ENCODE data around the gene COL4A1. TPM values are rescaled to one million over a fixed set of nuclear protein-coding genes. Genes with fewer than 3 reads are reported as not detected.
A peak's percentile ranks its signal among the peaks of the same experiment; 100 is the strongest.

The COL4A1 gene
- total RNA-seq, 1 donor from 2014 or later = 2,489 TPM

DNA sequence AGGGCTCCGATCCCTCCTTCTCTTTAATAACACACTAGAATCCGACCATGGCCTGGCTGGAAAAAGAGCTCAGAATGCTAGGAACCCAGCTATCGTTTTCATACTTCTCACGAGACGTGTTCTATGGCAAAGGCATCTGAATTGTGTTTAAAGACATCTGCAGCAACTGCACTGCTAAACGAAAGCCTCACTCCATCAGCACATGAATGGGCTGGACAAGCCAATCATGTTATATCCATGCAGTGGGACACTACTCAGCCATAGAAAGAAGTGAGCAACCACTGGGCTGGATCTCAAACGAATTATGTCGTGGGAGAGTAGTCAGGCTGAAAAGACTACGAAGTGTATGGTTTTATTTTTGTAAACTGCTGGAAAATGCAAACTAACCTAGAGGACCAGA, 136.1 kb downstream of the COL4A1 start:
- Histone ChIP-seq H3K27ac (ENCODE audit: low read depth, low read length) (no peak overlapping the region), H4K20me1 (ENCODE audit: insufficient read depth, low read length) (peaks cover 49% of the 10 kb centered on the region), H3K4me2 (ENCODE audit: low read length) (no peak overlapping the region), H2AFZ (ENCODE audit: low read depth, low read length) (no peak overlapping the region), H3K9me3 (ENCODE audit: insufficient read depth, low read depth, low read length) (no peaks in the 10 kb centered on the region), H3K27me3 (ENCODE audit: insufficient read depth, low read length) (no peaks in the 10 kb centered on the region), H3K9ac (ENCODE audit: low read length) (no peak overlapping the region), H3K4me3 (ENCODE audit: insufficient read depth, low read depth, low read length) (no peak overlapping the region), H3K36me3 (ENCODE audit: insufficient read depth, low read length) (peaks cover 84% of the 10 kb centered on the region), H3K4me1 (ENCODE audit: insufficient read depth, low read length) (no peaks in the 10 kb centered on the region), H3K79me2 (ENCODE audit: insufficient read depth, low read length) (no peaks in the 10 kb centered on the region)
- Mint-ChIP-seq H3K4me1 (ENCODE audit: low read depth, unreplicated experiment) (peaks cover 2% of the 10 kb centered on the region), H3K9me3 (ENCODE audit: unreplicated experiment) (no peaks in the 10 kb centered on the region), H3K4me3 (ENCODE audit: unreplicated experiment) (no peak overlapping the region), H3K36me3 (ENCODE audit: low read depth, unreplicated experiment) (peaks cover 47% of the 10 kb centered on the region), H3K27me3 (ENCODE audit: low read depth, unreplicated experiment) (no peaks in the 10 kb centered on the region), H3K27ac (ENCODE audit: unreplicated experiment) (peak overlapping the region; percentile 79)
- FAIRE-seq = no peak
- TF ChIP-seq EZH2 (IDR thresholded peaks at IDR 0.05; ENCODE audit: insufficient read depth, low read length) = no peak
- TF ChIP-seq, protein P1, sequence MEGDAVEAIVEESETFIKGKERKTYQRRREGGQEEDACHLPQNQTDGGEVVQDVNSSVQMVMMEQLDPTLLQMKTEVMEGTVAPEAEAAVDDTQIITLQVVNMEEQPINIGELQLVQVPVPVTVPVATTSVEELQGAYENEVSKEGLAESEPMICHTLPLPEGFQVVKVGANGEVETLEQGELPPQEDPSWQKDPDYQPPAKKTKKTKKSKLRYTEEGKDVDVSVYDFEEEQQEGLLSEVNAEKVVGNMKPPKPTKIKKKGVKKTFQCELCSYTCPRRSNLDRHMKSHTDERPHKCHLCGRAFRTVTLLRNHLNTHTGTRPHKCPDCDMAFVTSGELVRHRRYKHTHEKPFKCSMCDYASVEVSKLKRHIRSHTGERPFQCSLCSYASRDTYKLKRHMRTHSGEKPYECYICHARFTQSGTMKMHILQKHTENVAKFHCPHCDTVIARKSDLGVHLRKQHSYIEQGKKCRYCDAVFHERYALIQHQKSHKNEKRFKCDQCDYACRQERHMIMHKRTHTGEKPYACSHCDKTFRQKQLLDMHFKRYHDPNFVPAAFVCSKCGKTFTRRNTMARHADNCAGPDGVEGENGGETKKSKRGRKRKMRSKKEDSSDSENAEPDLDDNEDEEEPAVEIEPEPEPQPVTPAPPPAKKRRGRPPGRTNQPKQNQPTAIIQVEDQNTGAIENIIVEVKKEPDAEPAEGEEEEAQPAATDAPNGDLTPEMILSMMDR (IDR thresholded peaks at IDR 0.05; ENCODE audit: insufficient read depth, low read depth, low read length) = no peak
- no peak for DNase-seq (ENCODE audit: low read depth)

DNA sequence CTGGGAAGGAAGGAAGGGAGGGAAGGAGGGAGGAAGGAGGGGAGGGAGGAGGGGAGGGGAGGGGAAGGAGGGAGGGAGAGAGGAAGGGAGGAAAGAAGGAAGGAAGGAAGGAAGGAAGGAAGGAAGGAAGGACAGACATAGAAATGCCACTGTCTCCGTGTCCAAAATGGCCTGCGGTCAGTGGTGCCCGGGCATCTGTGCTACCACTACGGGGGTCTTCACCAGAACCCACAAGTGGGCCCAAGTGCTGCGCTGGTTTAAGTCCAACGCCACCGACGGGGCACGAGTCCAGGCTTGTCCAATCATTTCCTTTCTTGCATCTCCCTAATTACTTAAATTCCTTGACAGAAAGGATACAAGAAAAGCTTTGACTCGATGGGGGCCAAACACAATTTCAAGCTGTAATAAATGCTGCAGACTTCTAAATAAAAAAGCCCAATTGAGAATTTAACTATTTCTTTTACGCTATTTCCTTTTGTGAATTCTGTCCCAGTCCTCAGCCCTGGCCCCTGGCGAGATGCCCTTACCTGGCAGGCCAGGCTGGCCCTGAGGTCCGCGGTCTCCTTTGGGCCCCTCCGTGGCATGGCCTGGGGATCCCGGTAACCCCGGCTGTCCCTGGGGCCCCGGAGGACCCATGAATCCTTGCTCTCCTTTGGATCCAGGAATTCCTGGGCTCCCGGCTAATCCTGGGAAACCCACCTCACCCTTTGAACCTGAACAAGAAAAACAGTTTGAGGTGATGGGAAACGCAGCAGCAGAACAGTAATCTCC, 136.8 kb downstream of the COL4A1 start:
- no peak overlapping the region for H3K27ac Mint-ChIP-seq (ENCODE audit: unreplicated experiment)
- H3K4me3 ChIP-seq (ENCODE audit: insufficient read depth, low read depth, low read length) = no peak overlapping the region
- no peaks in the 10 kb centered on the region for H3K27me3 ChIP-seq (ENCODE audit: insufficient read depth, low read length)
- H2AFZ ChIP-seq (ENCODE audit: low read depth, low read length) = no peak overlapping the region
- no peak overlapping the region for H3K4me3 Mint-ChIP-seq (ENCODE audit: unreplicated experiment)
- H3K9me3 ChIP-seq (ENCODE audit: insufficient read depth, low read depth, low read length) = no peaks in the 10 kb centered on the region
- no peaks in the 10 kb centered on the region for H3K4me1 ChIP-seq (ENCODE audit: insufficient read depth, low read length)
- peaks cover 85% of the 10 kb centered on the region for H3K36me3 ChIP-seq (ENCODE audit: insufficient read depth, low read length)
- DNase-seq (ENCODE audit: low read depth) (no peak), FAIRE-seq (no peak)
- peaks cover 54% of the 10 kb centered on the region for H4K20me1 ChIP-seq (ENCODE audit: insufficient read depth, low read length)
- no peak overlapping the region for H3K4me2 ChIP-seq (ENCODE audit: low read length)
- peaks cover 46% of the 10 kb centered on the region for H3K36me3 Mint-ChIP-seq (ENCODE audit: low read depth, unreplicated experiment)
- peaks cover 2% of the 10 kb centered on the region for H3K4me1 Mint-ChIP-seq (ENCODE audit: low read depth, unreplicated experiment)
- no peak overlapping the region for H3K27ac ChIP-seq (ENCODE audit: low read depth, low read length)
- no peak overlapping the region for H3K9ac ChIP-seq (ENCODE audit: low read length)
- no peaks in the 10 kb centered on the region for H3K9me3 Mint-ChIP-seq (ENCODE audit: unreplicated experiment)
- TF ChIP-seq EZH2 (IDR thresholded peaks at IDR 0.05; ENCODE audit: insufficient read depth, low read length) = no peak
- TF ChIP-seq, protein P1 (IDR thresholded peaks at IDR 0.05; ENCODE audit: insufficient read depth, low read depth, low read length) = no peak
- no peaks in the 10 kb centered on the region for H3K79me2 ChIP-seq (ENCODE audit: insufficient read depth, low read length)
- no peaks in the 10 kb centered on the region for H3K27me3 Mint-ChIP-seq (ENCODE audit: low read depth, unreplicated experiment)
